RWPE1 (cell line): ENCODE data around the gene PTGES2.
A peak's percentile ranks its signal among the peaks of the same experiment; 100 is the strongest.

ENCODE experiments used
- CTCF ChIA-PET: fragments of 350-600 bp; sonication (Branson Sonifier 250); formaldehyde crosslinking; extraction: SDS; loops from one replicate; lab custom pipeline; 2021; lab: Yijun Ruan, JAX
- POLR2A ChIA-PET: fragments of 400-600 bp; formaldehyde crosslinking; extraction: SDS; loops from one replicate; lab custom pipeline; 2020; ENCODE audit warnings: antibody characterized with exemption; ENCODE audit not compliant: low non-redundant PET; lab: Yijun Ruan, JAX
- DNase-seq: peaks from one replicate; pipeline ENCODE4 v3.0.0; 2012; ENCODE audit warnings: low spot score
- H3K27ac ChIP-seq: fragments of 450-650 bp; 2 replicates; pipeline ENCODE4 v1.5.1; 2017
- CTCF ChIP-seq: fragments of 450-650 bp; conservative IDR thresholded peaks from 2 replicates; pipeline ENCODE4 v1.5.1; 2017; ENCODE audit warnings: low read depth, mild to moderate bottlenecking

PTGES2 gene

GRCh38 chr9:128168731-128169308 is 41.3 kb upstream of the PTGES2 start:
- POLR2A ChIA-PET = interaction anchor here (0.6 kb wide), 1 partner anchor 216 kb away, joined by 3 read pairs; no protein-coding TSS in a partner anchor
- CTCF ChIA-PET = no interaction called here
- TF ChIP-seq CTCF = no peak
- DNase-seq = no peak
- 0 out of 2 replicates have a peak overlapping the region, but pooled peaks have one; percentile 3 for H3K27ac ChIP-seq

GRCh38 chr9:128167209-128167608 is 39.7 kb upstream of the PTGES2 start:
- DNase-seq = no peak
- no peak for TF ChIP-seq CTCF
- H3K27ac ChIP-seq = no peak overlapping the region
- POLR2A ChIA-PET = no interaction called here
- CTCF ChIA-PET = no interaction called here

- POLR2A ChIA-PET = interaction anchor here (1.2 kb wide), 1 partner anchor 13 kb away, joined by 5 read pairs; no protein-coding TSS in a partner anchor
- no peak for DNase-seq
- peak overlapping the region; percentile 69 for H3K27ac ChIP-seq
- no peak for TF ChIP-seq CTCF
- CTCF ChIA-PET = interaction anchor here (0.6 to 1.0 kb wide), 2 partner anchors 52 to 1480 kb away, joined by 3 read pairs; no protein-coding TSS in a partner anchor
These were observed 38.6 kb upstream of the PTGES2 start for GRCh38 chr9:128166169-128166568.

GRCh38 chr9:128164307-128164885 is 36.9 kb upstream of the PTGES2 start:
- no peak for TF ChIP-seq CTCF
- CTCF ChIA-PET = interaction anchor here (0.7 kb wide), 1 partner anchor 23 kb away, joined by 3 read pairs; no protein-coding TSS in a partner anchor
- DNase-seq = no peak
- H3K27ac ChIP-seq = peak overlapping the region; percentile 69
- POLR2A ChIA-PET = interaction anchor here (0.5 kb wide), 1 partner anchor 142 kb away, joined by 5 read pairs; no protein-coding TSS in a partner anchor

- POLR2A ChIA-PET = interaction anchor here (0.5 kb wide), 1 partner anchor 142 kb away, joined by 5 read pairs; no protein-coding TSS in a partner anchor
These were observed 36.2 kb upstream of the PTGES2 start for GRCh38 chr9:128163523-128164306.

More at GRCh38 chr9:128163523-128164306, 36.2 kb upstream of the PTGES2 start:
- H3K27ac ChIP-seq = peak overlapping the region; percentile 69
- no peak for DNase-seq
- TF ChIP-seq CTCF = no peak
- CTCF ChIA-PET = interaction anchor here (0.7 kb wide), 1 partner anchor 24 kb away, joined by 3 read pairs; no protein-coding TSS in a partner anchor
